ENCODE data around the gene SLX4. TPM values are rescaled to one million over a fixed set of nuclear protein-coding genes. Genes with fewer than 3 reads are reported as not detected.

The SLX4 gene
- total RNA-seq, 1 donor from 2014 or later: 11.8 TPM

- no peak for DNase-seq (ENCODE audit: low spot score)
- no peak overlapping the region for H3K27ac Mint-ChIP-seq (ENCODE audit: unreplicated experiment)
- peaks cover 45% of the 10 kb centered on the region for H3K36me3 Mint-ChIP-seq (ENCODE audit: low read depth, unreplicated experiment)
- H3K9me3 Mint-ChIP-seq (ENCODE audit: unreplicated experiment): peaks cover 3% of the 10 kb centered on the region
- no peak for TF ChIP-seq CTCF (IDR thresholded peaks at IDR 0.05; ENCODE audit: unreplicated experiment)
- peaks cover 15% of the 10 kb centered on the region for H3K4me1 Mint-ChIP-seq (ENCODE audit: unreplicated experiment)
- H3K4me3 Mint-ChIP-seq (ENCODE audit: unreplicated experiment): no peak overlapping the region
- H3K27me3 Mint-ChIP-seq (ENCODE audit: unreplicated experiment): peaks cover 15% of the 10 kb centered on the region
Observed at GRCh38 chr16:3595110-3595486, 16.3 kb downstream of the SLX4 start.

- Mint-ChIP-seq H3K4me3 (ENCODE audit: unreplicated experiment) (no peak overlapping the region), H3K36me3 (ENCODE audit: low read depth, unreplicated experiment) (peaks cover 42% of the 10 kb centered on the region), H3K27me3 (ENCODE audit: unreplicated experiment) (peaks cover 15% of the 10 kb centered on the region), H3K4me1 (ENCODE audit: unreplicated experiment) (peaks cover 15% of the 10 kb centered on the region), H3K9me3 (ENCODE audit: unreplicated experiment) (no peaks in the 10 kb centered on the region), H3K27ac (ENCODE audit: unreplicated experiment) (no peak overlapping the region)
- DNase-seq (ENCODE audit: low spot score): no peak
- TF ChIP-seq CTCF (IDR thresholded peaks at IDR 0.05; ENCODE audit: unreplicated experiment): no peak
Observed at GRCh38 chr16:3594316-3595109, 16.9 kb downstream of the SLX4 start.

- no peaks in the 10 kb centered on the region for H3K9me3 Mint-ChIP-seq (ENCODE audit: unreplicated experiment)
- TF ChIP-seq CTCF (IDR thresholded peaks at IDR 0.05; ENCODE audit: unreplicated experiment): no peak
Observed at GRCh38 chr16:3592559-3592958, 18.8 kb downstream of the SLX4 start.

GRCh38 chr16:3591991-3592390 lies 19.4 kb downstream of the SLX4 start:
- DNase-seq (ENCODE audit: low spot score): no peak
- H3K27me3 Mint-ChIP-seq (ENCODE audit: unreplicated experiment): peaks cover 15% of the 10 kb centered on the region
- H3K4me1 Mint-ChIP-seq (ENCODE audit: unreplicated experiment): peaks cover 5% of the 10 kb centered on the region
- H3K9me3 Mint-ChIP-seq (ENCODE audit: unreplicated experiment): no peaks in the 10 kb centered on the region
- no peak for TF ChIP-seq CTCF (IDR thresholded peaks at IDR 0.05; ENCODE audit: unreplicated experiment)
- H3K27ac Mint-ChIP-seq (ENCODE audit: unreplicated experiment): no peak overlapping the region
- peaks cover 32% of the 10 kb centered on the region for H3K36me3 Mint-ChIP-seq (ENCODE audit: low read depth, unreplicated experiment)
- H3K4me3 Mint-ChIP-seq (ENCODE audit: unreplicated experiment): no peak overlapping the region

More at GRCh38 chr16:3592559-3592958, 18.8 kb downstream of the SLX4 start:
- DNase-seq (ENCODE audit: low spot score): no peak
- Mint-ChIP-seq H3K27me3 (ENCODE audit: unreplicated experiment) (peaks cover 15% of the 10 kb centered on the region), H3K36me3 (ENCODE audit: low read depth, unreplicated experiment) (peaks cover 32% of the 10 kb centered on the region), H3K4me3 (ENCODE audit: unreplicated experiment) (no peak overlapping the region), H3K27ac (ENCODE audit: unreplicated experiment) (peak overlapping the region; percentile 61), H3K4me1 (ENCODE audit: unreplicated experiment) (peaks cover 10% of the 10 kb centered on the region)

GRCh38 chr16:3591436-3591803 lies 20.0 kb downstream of the SLX4 start:
- H3K36me3 Mint-ChIP-seq (ENCODE audit: low read depth, unreplicated experiment): peaks cover 35% of the 10 kb centered on the region
- no peak overlapping the region for H3K27ac Mint-ChIP-seq (ENCODE audit: unreplicated experiment)
- no peaks in the 10 kb centered on the region for H3K9me3 Mint-ChIP-seq (ENCODE audit: unreplicated experiment)
- peaks cover 5% of the 10 kb centered on the region for H3K4me1 Mint-ChIP-seq (ENCODE audit: unreplicated experiment)
- peak overlapping the region; percentile 39 for H3K4me3 Mint-ChIP-seq (ENCODE audit: unreplicated experiment)
- no peak for TF ChIP-seq CTCF (IDR thresholded peaks at IDR 0.05; ENCODE audit: unreplicated experiment)
- no peak for DNase-seq (ENCODE audit: low spot score)
- peaks cover 18% of the 10 kb centered on the region for H3K27me3 Mint-ChIP-seq (ENCODE audit: unreplicated experiment)
